ENCODE measurements around the gene CCDC30.

GRCh38 chr1:42490237-42490636 lies 27.2 kb downstream of the CCDC30 start:
- TF ChIP-seq CTCF (conservative IDR thresholded peaks at IDR 0.05; ENCODE audit: low read length) (no peak), EZH2phosphoT487 (IDR thresholded peaks at IDR 0.05; ENCODE audit: borderline replicate concordance) (no peak)
